Mucosa of stomach (tissue), 1 donor: ENCODE measurements around the gene NFIC.
A peak's percentile ranks its signal among the peaks of the same experiment; 100 is the strongest.

Source experiments
- H3K27me3 ChIP-seq: one replicate; pipeline ENCODE4 v1.7.0; 2013; ENCODE audit warnings: mild to moderate bottlenecking, low read length; ENCODE audit not compliant: control insufficient read depth, insufficient read depth
- H3K36me3 ChIP-seq: one replicate; pipeline ENCODE4 v1.7.0; 2013; ENCODE audit warnings: low read length; ENCODE audit not compliant: control insufficient read depth, insufficient read depth
- H3K4me1 ChIP-seq: one replicate; pipeline ENCODE4 v1.7.0; 2013; ENCODE audit warnings: mild to moderate bottlenecking, low read length; ENCODE audit not compliant: control insufficient read depth, insufficient read depth
- H3K4me3 ChIP-seq: one replicate; pipeline ENCODE4 v1.7.0; 2013; ENCODE audit warnings: low read length
- H3K9ac ChIP-seq: one replicate; pipeline ENCODE4 v1.7.0; 2013; ENCODE audit warnings: mild to moderate bottlenecking, low read length, moderate library complexity
- H3K9me3 ChIP-seq: one replicate; pipeline ENCODE4 v1.7.0; 2013; ENCODE audit warnings: mild to moderate bottlenecking, low read length, moderate library complexity; ENCODE audit not compliant: control insufficient read depth
- donor health status: Pancreatic carcinoma.

NFIC gene

GRCh38 chr19:3480383-3481091, 114.2 kb downstream of the NFIC start, which contains the start of gene SMIM24:
Gene SMIM24, minus strand, starts transcription at chr19:3480525. Its CDS starts 62 bp downstream, at chr19:3480463.
- Histone ChIP-seq H3K9me3 (no peaks in the 10 kb centered on the region), H3K27me3 (peaks cover 4% of the 10 kb centered on the region), H3K4me3 (peak within 1 kb of the TSS; percentile 19)

DNA sequence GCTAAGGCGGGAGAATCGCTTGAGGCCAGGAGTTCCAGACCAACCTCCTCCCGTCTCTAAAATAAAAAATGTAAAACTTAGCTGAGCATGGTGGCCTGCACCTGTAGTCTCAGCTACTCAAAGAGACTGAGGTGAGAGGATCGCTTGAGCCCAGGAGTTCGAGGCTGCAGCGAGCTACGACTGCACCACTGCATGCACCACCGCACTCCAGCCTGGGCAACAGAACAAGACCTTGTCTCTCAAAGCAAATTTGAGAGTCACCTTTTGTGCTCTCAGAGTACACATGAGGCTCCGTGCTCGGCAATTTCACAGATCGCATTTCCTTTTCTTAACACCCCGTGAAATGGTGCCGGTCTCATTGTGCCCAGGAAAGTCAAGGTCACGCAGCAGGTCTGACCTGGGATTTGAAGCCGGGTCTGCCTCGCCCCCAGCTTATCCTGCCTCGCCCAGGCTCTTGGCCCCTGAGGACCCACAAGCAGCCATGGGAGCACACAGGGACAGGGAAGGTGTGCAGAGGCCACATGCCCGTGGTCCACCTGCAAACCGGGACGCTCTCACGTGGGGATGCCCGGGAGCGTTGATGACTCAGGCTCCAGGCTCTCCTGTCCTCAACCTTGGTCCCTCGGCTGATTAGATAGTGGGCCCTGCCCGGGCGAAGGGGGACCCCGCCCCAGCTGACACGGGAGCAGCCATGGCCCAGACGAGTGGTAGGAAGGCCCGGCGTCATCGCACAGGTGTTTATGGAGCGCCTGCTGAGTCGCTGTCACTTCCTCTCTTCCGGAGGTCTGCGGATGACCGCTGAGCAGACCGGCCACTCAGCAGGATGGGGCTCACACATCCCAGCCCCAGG, 115.1 kb downstream of the NFIC start:
- Histone ChIP-seq H3K27me3 (peaks cover 4% of the 10 kb centered on the region), H3K9me3 (no peaks in the 10 kb centered on the region), H3K9ac (peak overlapping the region; percentile 26)

More at GRCh38 chr19:3480383-3481091, 114.2 kb downstream of the NFIC start, which contains the start of gene SMIM24:
- Histone ChIP-seq H3K9ac (peak within 1 kb of the TSS; percentile 61), H3K36me3 (no peaks in the 10 kb centered on the region), H3K4me1 (peaks cover 40% of the 10 kb centered on the region)

DNA sequence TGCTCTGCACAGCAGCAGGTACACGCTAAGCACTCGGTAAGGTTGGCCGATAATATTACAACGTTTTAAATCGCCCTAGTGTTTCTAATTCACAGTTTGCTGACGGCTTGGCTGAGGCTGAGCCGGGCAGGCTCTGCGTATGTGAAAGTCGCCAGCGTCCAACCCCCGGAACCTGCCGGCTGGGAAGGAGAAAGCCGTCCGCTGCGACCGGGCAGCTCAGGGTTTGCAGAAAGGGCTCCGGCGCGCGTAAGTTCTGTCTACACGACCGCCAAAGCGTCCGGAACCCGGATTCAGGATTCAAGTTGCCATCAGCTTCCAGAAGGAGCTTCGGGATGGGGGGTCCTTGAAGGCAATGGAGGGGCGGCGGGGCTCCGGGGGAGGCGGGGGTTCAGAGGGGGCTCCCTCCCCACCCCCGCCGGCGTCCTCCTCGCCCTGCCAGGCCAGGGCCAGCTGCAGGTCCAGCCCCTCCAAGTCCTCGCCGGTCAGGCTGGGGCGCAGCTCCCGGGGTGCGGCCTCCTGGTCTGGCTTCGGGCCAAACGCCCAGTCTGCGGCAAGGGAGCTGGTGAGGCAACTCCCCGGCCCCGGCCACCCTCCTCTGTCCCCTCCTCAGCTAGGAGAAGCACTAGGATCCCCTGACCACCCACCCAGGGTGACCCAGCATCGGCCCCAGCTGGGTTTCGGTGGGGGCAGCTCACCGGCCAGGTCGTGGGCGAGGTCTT, 116.3 kb downstream of the NFIC start:
- H3K9ac ChIP-seq, result peak overlapping the region; percentile 84
- no peaks in the 10 kb centered on the region for H3K9me3 ChIP-seq
- peaks cover 4% of the 10 kb centered on the region for H3K27me3 ChIP-seq
- peaks cover 40% of the 10 kb centered on the region for H3K4me1 ChIP-seq
- peak overlapping the region; percentile 31 for H3K4me3 ChIP-seq
- no peaks in the 10 kb centered on the region for H3K36me3 ChIP-seq

More for the DNA sequence above, 115.1 kb downstream of the NFIC start:
- Histone ChIP-seq H3K4me3 (no peak overlapping the region), H3K4me1 (peaks cover 40% of the 10 kb centered on the region), H3K36me3 (no peaks in the 10 kb centered on the region)

DNA sequence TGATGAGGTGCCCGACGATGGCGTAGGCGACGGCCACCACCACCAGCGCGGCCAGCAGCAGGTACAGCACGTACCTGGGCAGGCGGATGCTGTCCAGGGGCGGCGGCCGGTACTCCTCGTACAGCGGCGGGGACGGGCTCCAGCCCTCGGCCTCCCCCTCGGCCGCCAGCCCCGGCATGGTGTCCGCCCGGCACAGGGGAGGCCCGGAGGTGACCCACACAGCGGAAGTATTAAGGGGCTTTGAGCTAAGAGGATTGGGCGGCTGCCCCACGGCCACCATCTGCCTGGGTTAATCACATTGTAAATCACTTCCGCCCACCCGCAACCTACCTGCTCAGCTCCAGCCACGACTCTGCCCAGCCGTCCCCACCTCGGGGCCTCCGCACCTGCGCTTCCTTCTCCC, 116.8 kb downstream of the NFIC start, which contains the start of gene SMIM44:
TSS of gene SMIM44 (minus strand) at position 216 of the 403 bp plus-strand sequence. CDS start at position 178, 38 bp downstream.
- Histone ChIP-seq H3K9me3 (no peaks in the 10 kb centered on the region), H3K36me3 (no peaks in the 10 kb centered on the region), H3K4me1 (peaks cover 40% of the 10 kb centered on the region), H3K27me3 (peaks cover 4% of the 10 kb centered on the region), H3K4me3 (peak within 1 kb of the TSS; percentile 31), H3K9ac (peak within 1 kb of the TSS; percentile 84)

DNA sequence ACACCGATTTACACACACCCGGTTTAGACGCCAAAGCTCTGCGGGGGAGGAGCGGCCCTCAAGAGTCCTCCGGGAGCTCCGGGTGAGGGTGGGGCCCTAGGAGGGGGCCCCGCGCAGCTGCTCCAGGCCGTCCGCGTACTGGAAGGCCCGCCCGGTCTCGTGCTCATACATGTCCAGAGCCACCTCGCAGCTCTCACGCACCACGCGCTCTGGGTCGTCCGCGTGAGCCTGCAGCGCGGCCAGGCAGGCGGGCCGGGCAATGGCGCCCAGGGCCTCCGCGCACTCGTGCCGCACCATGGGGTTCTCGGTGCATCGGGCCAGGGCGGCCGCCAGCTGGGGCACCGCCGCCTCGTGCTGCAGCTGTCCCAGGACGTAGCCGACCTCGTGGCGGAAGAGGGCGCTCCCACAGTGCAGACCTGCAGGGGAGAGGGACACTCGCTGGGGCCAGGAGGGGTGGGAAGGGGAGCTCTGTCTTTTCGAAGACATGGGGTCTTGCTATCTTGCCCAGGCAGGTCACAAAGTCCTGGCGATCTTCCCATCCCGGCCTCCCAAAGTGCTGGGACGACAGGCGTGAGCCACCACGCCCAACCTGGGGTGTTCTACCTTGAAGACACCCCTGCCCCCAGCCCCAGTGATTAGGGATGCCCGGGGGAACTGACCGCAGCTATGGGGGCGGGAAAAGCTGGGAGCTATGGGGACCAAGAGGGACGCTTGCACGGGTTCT, 125.2 kb downstream of the NFIC start:
- H3K9ac ChIP-seq, result no peak overlapping the region
- no peaks in the 10 kb centered on the region for H3K27me3 ChIP-seq
- no peak overlapping the region for H3K4me3 ChIP-seq
- H3K4me1 ChIP-seq, result no peaks in the 10 kb centered on the region
- no peaks in the 10 kb centered on the region for H3K9me3 ChIP-seq
- no peaks in the 10 kb centered on the region for H3K36me3 ChIP-seq

DNA sequence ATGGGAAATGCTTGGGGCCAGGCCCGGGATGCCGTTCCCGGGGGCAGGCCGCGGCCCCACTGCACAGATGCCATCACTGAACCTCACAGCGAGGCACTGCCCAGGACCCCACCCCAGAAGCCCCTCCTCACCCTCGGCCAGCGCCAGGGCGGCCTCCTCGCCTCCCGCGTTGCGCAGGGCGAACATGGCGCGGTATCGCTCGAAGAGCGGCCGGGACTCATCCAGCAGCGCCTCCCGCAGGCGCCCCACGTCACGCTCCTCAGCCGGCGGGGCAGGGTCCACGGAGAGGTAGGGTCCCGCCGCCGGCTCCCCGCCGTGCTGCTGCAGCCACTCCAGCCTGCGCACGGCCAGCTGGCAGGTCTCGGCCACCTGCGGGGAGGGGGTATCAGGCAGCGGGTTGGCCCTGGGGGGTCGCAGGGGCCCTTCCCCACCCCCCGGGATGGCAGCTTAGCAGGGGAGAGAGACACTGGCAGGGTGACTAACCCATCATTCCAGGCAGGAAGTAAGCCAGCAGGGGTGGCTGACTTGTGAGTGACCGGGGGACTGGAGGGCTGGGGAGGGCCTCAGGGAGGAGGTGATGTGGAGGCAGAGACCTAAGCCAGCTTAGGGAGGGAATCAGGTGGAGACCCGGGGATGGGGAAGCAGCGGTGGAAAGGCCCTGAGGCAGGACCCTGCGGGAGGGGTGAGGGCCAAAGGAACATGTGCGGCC, 125.9 kb downstream of the NFIC start:
- Histone ChIP-seq H3K9me3 (no peaks in the 10 kb centered on the region), H3K9ac (no peak overlapping the region), H3K4me3 (no peak overlapping the region), H3K36me3 (no peaks in the 10 kb centered on the region), H3K4me1 (no peaks in the 10 kb centered on the region), H3K27me3 (no peaks in the 10 kb centered on the region)

DNA sequence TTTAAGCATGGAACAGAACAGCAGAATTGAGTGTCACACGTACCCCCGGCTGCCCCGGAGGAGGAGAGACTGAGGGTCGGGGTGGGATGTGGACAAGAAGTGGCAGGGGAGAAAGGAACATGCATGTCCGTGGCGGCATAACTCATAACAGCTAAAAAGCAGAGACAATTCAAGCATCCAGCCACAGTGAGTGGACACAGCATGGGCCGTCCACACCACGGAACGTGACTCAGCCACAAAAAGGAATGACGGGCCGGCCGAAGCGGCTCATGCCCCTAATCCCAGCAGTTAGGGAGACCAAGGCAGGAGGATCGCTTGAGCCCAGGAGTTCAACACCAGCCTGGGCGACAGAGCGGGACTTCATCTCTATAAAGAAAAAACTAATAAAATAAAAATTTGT, 126.5 kb downstream of the NFIC start:
- no peaks in the 10 kb centered on the region for H3K27me3 ChIP-seq
- no peak overlapping the region for H3K4me3 ChIP-seq
- no peaks in the 10 kb centered on the region for H3K4me1 ChIP-seq
- no peaks in the 10 kb centered on the region for H3K9me3 ChIP-seq
- H3K9ac ChIP-seq, result no peak overlapping the region
- no peaks in the 10 kb centered on the region for H3K36me3 ChIP-seq

DNA sequence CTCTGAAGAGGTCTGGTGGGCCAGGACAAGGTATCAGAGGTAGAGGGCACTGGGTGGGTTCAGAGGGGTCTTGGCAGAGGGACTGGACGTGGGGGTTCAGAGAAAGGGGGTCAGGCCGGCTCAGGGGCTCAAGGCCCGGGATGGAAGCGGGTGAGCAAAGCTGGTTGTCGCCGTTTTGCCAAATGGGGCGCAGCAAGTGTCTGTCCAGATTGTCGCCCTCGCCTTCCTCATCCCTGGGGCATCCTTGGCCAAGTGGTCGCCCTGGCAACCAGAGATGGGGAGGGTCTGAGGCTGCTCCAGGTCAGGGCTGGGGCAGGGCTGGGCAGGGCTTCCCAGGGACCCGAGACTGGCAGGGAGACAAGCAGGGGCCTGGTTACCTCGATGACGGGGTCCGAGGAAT, 127.3 kb downstream of the NFIC start:
- H3K9ac ChIP-seq, result no peak overlapping the region
- no peaks in the 10 kb centered on the region for H3K4me1 ChIP-seq
- no peaks in the 10 kb centered on the region for H3K9me3 ChIP-seq
- no peaks in the 10 kb centered on the region for H3K36me3 ChIP-seq
- no peak overlapping the region for H3K4me3 ChIP-seq
- no peaks in the 10 kb centered on the region for H3K27me3 ChIP-seq

- H3K9me3 ChIP-seq, result no peaks in the 10 kb centered on the region
- no peak overlapping the region for H3K4me3 ChIP-seq
- no peaks in the 10 kb centered on the region for H3K4me1 ChIP-seq
- H3K27me3 ChIP-seq, result no peaks in the 10 kb centered on the region
- no peaks in the 10 kb centered on the region for H3K36me3 ChIP-seq
- H3K9ac ChIP-seq, result no peak overlapping the region
Measured at GRCh38 chr19:3494051-3494450, 127.7 kb downstream of the NFIC start.

DNA sequence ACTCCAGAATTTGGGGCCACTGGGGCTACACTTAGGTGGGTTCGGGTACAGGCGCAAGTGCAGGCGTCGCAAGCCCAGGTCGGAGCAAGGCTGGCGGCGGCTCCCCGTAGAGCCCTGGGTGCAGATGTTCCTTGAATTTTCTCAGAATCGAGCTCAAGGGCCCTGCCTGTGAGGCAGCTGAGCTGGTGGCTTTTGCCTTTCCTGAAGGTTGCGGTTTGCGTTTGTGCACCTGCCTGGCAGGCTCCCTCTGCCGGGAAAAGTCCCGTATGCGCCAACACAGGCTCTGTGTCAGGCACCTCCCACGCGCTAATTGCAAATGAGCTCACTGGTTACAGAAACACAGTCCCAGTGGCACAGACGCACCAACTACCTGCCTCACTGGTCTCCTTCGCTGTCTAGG, 128.2 kb downstream of the NFIC start:
- H3K36me3 ChIP-seq, result no peaks in the 10 kb centered on the region
- H3K9me3 ChIP-seq, result no peaks in the 10 kb centered on the region
- peaks cover under 1% of the 10 kb centered on the region for H3K4me1 ChIP-seq
- no peaks in the 10 kb centered on the region for H3K27me3 ChIP-seq
- no peak overlapping the region for H3K4me3 ChIP-seq
- H3K9ac ChIP-seq, result no peak overlapping the region
